Neuronal stem cell (in vitro differentiated cells): ENCODE data around the gene CTNNBL1.

ENCODE experiments used
- DNase-seq: peaks from one replicate; pipeline ENCODE4 v3.0.0-alpha.2; 2013; ENCODE audit warnings: low spot score
- H2AFZ ChIP-seq: one replicate; pipeline ENCODE4 v1.6.1; 2013; ENCODE audit warnings: mild to moderate bottlenecking, low read length, inconsistent platforms
- H2AK5ac ChIP-seq: 2 replicates; pipeline ENCODE4 v1.6.1; 2013; ENCODE audit warnings: low read depth, mild to moderate bottlenecking, inconsistent platforms, low read length, moderate library complexity, mixed read lengths
- H2BK120ac ChIP-seq: 2 replicates; pipeline ENCODE4 v1.6.1; 2013; ENCODE audit warnings: low read depth, mild to moderate bottlenecking, inconsistent platforms, low read length, moderate library complexity, mixed read lengths
- H2BK12ac ChIP-seq: one replicate; pipeline ENCODE4 v1.6.1; 2013; ENCODE audit warnings: low read length, inconsistent platforms
- H2BK15ac ChIP-seq: 2 replicates; pipeline ENCODE4 v1.6.1; 2013; ENCODE audit warnings: mild to moderate bottlenecking, low read length, inconsistent platforms, mixed read lengths
- H2BK5ac ChIP-seq: one replicate; pipeline ENCODE4 v1.6.1; 2013; ENCODE audit warnings: inconsistent platforms, mild to moderate bottlenecking, low read length, moderate library complexity
- H3K14ac ChIP-seq: one replicate; pipeline ENCODE4 v1.6.1; 2013; ENCODE audit warnings: low read length, inconsistent platforms
- H3K18ac ChIP-seq: 2 replicates; pipeline ENCODE4 v1.6.1; 2013; ENCODE audit warnings: low read length, inconsistent platforms
- H3K23ac ChIP-seq: 2 replicates; pipeline ENCODE4 v1.6.1; 2013; ENCODE audit warnings: low read depth, mild to moderate bottlenecking, mixed read lengths, low read length, inconsistent platforms; ENCODE audit not compliant: poor library complexity
- H3K27ac ChIP-seq: replicated peaks from 3 replicates; pipeline ENCODE4 v1.5.1; 2013; ENCODE audit warnings: low read length, inconsistent platforms
- H3K27me3 ChIP-seq, 3 experiments: 2 replicates each; pipeline ENCODE4 v1.6.1; 2013; ENCODE audit warnings: low read length in 3 of 3, mild to moderate bottlenecking in 2 of 3, inconsistent platforms in 1 of 3, low read depth in 1 of 3, mixed read lengths in 1 of 3, moderate library complexity in 1 of 3; ENCODE audit not compliant: control insufficient read depth in 3 of 3, insufficient read depth in 3 of 3
- H3K36me3 ChIP-seq, 2 donors: replicated peaks in 1 of 2; 2 replicates each; pipeline ENCODE4 v1.6.1; 2013; ENCODE audit warnings: low read length in 2 of 2; ENCODE audit not compliant: control insufficient read depth in 2 of 2, insufficient read depth in 2 of 2
- H3K4ac ChIP-seq: 2 replicates; pipeline ENCODE4 v1.6.1; 2013; ENCODE audit warnings: inconsistent platforms, mild to moderate bottlenecking, low read length, moderate library complexity
- H3K4me1 ChIP-seq, 2 donors: 1 replicate in 1 of 2; 2 replicates in 1 of 2; pipeline ENCODE4 v1.6.1; 2013; ENCODE audit warnings: low read length in 2 of 2, low read depth in 1 of 2; ENCODE audit not compliant: control insufficient read depth in 2 of 2, insufficient read depth in 1 of 2
- H3K4me2 ChIP-seq: one replicate; pipeline ENCODE4 v1.6.1; 2013; ENCODE audit warnings: mild to moderate bottlenecking, low read length, inconsistent platforms; ENCODE audit not compliant: insufficient read depth, poor library complexity, severe bottlenecking
- H3K4me3 ChIP-seq, 2 donors: 2 replicates each; pipeline ENCODE4 v1.5.1; 2013; ENCODE audit warnings: low read length in 2 of 2, mild to moderate bottlenecking in 2 of 2, inconsistent platforms in 1 of 2, moderate library complexity in 1 of 2
- H3K79me1 ChIP-seq: one replicate; pipeline ENCODE4 v1.6.1; 2013; ENCODE audit warnings: low read depth, mild to moderate bottlenecking, inconsistent platforms, low read length, moderate library complexity
- H3K9ac ChIP-seq: one replicate; pipeline ENCODE4 v1.6.1; 2013; ENCODE audit warnings: mild to moderate bottlenecking, low read depth, low read length, inconsistent platforms; ENCODE audit not compliant: poor library complexity
- H3K9me3 ChIP-seq, 2 donors: replicated peaks in 1 of 2; 2 replicates each; pipeline versions ENCODE3 to v1.6.1; 2013; ENCODE audit warnings: low read length in 2 of 2, mild to moderate bottlenecking in 2 of 2, inconsistent platforms in 1 of 2, low read depth in 1 of 2, mixed read lengths in 1 of 2, moderate library complexity in 1 of 2; ENCODE audit not compliant: control insufficient read depth in 2 of 2, insufficient read depth in 1 of 2
- H4K8ac ChIP-seq: one replicate; pipeline ENCODE4 v1.6.1; 2013; ENCODE audit warnings: low read depth, mild to moderate bottlenecking, inconsistent platforms, low read length, moderate library complexity
- H4K91ac ChIP-seq: one replicate; pipeline ENCODE4 v1.6.1; 2013; ENCODE audit warnings: low read length, low read depth, mild to moderate bottlenecking, inconsistent platforms; ENCODE audit not compliant: poor library complexity
- WGBS, 2 donors: extraction: QIAGEN DNeasy Blood & Tissue Kit; methylation state at CpG; one replicate each; pipeline ENCODE4 v1.1.7; 2013; ENCODE audit warnings: missing lambda C conversion rate in 2 of 2, mixed read lengths in 1 of 2; ENCODE audit not compliant: insufficient read length in 2 of 2, insufficient replicate concordance in 1 of 2; ENCODE audit errors: extremely low coverage in 2 of 2; 5-methylcytosine and 5-hydroxymethylcytosine counted together

Gene CTNNBL1

GRCh38 chr20:37829128-37829527, 135.3 kb downstream of the CTNNBL1 start:
- no CpG with 5 or more reads among the region's 3 CpGs for WGBS, 2 donors
- H4K91ac ChIP-seq, result no peak overlapping the region
- no peaks in the 10 kb centered on the region for H3K79me1 ChIP-seq

GRCh38 chr20:37833221-37833896, 139.5 kb downstream of the CTNNBL1 start:
- no peak overlapping the region for H3K27ac ChIP-seq
- no CpG with 5 or more reads among the region's 8 CpGs for WGBS, 2 donors

More at GRCh38 chr20:37829128-37829527, 135.3 kb downstream of the CTNNBL1 start:
- Histone ChIP-seq H2BK120ac (no peak overlapping the region), H3K23ac (no peak overlapping the region), H3K18ac (no peak overlapping the region), H3K14ac (no peak overlapping the region), H2BK5ac (no peak overlapping the region), H3K4ac (no peak overlapping the region), H3K27ac (no peak overlapping the region), H3K4me3 (no peak overlapping the region), H3K4me2 (no peak overlapping the region), H2BK15ac (no peak overlapping the region), H2AFZ (no peak overlapping the region), H2AK5ac (no peak overlapping the region), H3K9ac (no peak overlapping the region), H3K9me3 (no peaks in the 10 kb centered on the region), H3K36me3 (no peaks in the 10 kb centered on the region), H3K4me1 (peaks cover 0 to 4% of the 10 kb centered on the region in 2 donors), H2BK12ac (no peak overlapping the region), H3K27me3 (no peaks in the 10 kb centered on the region), H4K8ac (no peak overlapping the region)
- no peak for DNase-seq

GRCh38 chr20:37836926-37837325, 143.1 kb downstream of the CTNNBL1 start:
- Histone ChIP-seq H3K79me1 (no peaks in the 10 kb centered on the region), H2BK15ac (no peak overlapping the region), H4K8ac (no peak overlapping the region), H3K4ac (no peak overlapping the region), H3K14ac (no peak overlapping the region), H3K9ac (no peak overlapping the region), H2BK12ac (no peak overlapping the region), H4K91ac (no peak overlapping the region), H3K4me1 (peaks cover 11 to 18% of the 10 kb centered on the region in 2 donors), H3K36me3 (peaks cover 0 to 12% of the 10 kb centered on the region in 2 donors), H3K23ac (no peak overlapping the region), H3K27ac (no peak overlapping the region), H2BK120ac (no peak overlapping the region), H2AFZ (no peak overlapping the region), H2AK5ac (no peak overlapping the region), H3K18ac (no peak overlapping the region), H3K9me3 (no peaks in the 10 kb centered on the region), H3K4me3 (no peak overlapping the region), H3K4me2 (no peak overlapping the region), H3K27me3 (no peaks in the 10 kb centered on the region), H2BK5ac (no peak overlapping the region)
- no peak for DNase-seq
- WGBS, 2 donors, result no CpG with 5 or more reads among the region's 5 CpGs

More at GRCh38 chr20:37833221-37833896, 139.5 kb downstream of the CTNNBL1 start:
- H3K23ac ChIP-seq, result no peak overlapping the region
- no peak overlapping the region for H3K14ac ChIP-seq
- H3K4me3 ChIP-seq, result no peak overlapping the region
- no peaks in the 10 kb centered on the region for H3K36me3 ChIP-seq
- no peak overlapping the region for H4K91ac ChIP-seq
- no peak overlapping the region for H3K4me2 ChIP-seq
- H2AK5ac ChIP-seq, result no peak overlapping the region
- H2AFZ ChIP-seq, result no peak overlapping the region
- H2BK15ac ChIP-seq, result no peak overlapping the region
- H3K18ac ChIP-seq, result no peak overlapping the region
- no peak overlapping the region for H2BK5ac ChIP-seq
- no peak overlapping the region for H2BK120ac ChIP-seq
- H3K9ac ChIP-seq, result no peak overlapping the region
- no peak for DNase-seq
- no peaks in the 10 kb centered on the region for H3K79me1 ChIP-seq
- H2BK12ac ChIP-seq, result no peak overlapping the region
- H3K4ac ChIP-seq, result no peak overlapping the region
- H4K8ac ChIP-seq, result no peak overlapping the region
- H3K27me3 ChIP-seq, result no peaks in the 10 kb centered on the region
- H3K9me3 ChIP-seq, result no peaks in the 10 kb centered on the region
- peaks cover 4 to 13% of the 10 kb centered on the region in 2 donors for H3K4me1 ChIP-seq

GRCh38 chr20:37837924-37838323, 144.1 kb downstream of the CTNNBL1 start:
- H3K14ac ChIP-seq, result no peak overlapping the region

More at GRCh38 chr20:37837924-37838323, 144.1 kb downstream of the CTNNBL1 start:
- Histone ChIP-seq H3K23ac (no peak overlapping the region), H3K4me2 (peak overlapping the region; percentile 32), H3K79me1 (no peaks in the 10 kb centered on the region), H3K36me3 (peaks cover 0 to 17% of the 10 kb centered on the region in 2 donors), H3K4ac (no peak overlapping the region), H4K91ac (no peak overlapping the region), H3K9me3 (no peaks in the 10 kb centered on the region), H2AK5ac (no peak overlapping the region), H3K27me3 (no peaks in the 10 kb centered on the region), H2BK5ac (no peak overlapping the region), H4K8ac (no peak overlapping the region), H2BK120ac (no peak overlapping the region), H3K4me1 (peaks cover 19 to 24% of the 10 kb centered on the region in 2 donors), H3K18ac (no peak overlapping the region), H3K9ac (no peak overlapping the region), H3K4me3 (no peak overlapping the region), H2BK15ac (no peak overlapping the region), H2BK12ac (no peak overlapping the region), H3K27ac (no peak overlapping the region), H2AFZ (no peak overlapping the region)
- WGBS, 2 donors, result no CpG with 5 or more reads among the region's 8 CpGs
- DNase-seq, result peak; percentile 35
